CD4-positive, alpha-beta T cell treated with Interleukin-12 subunit alpha and Interleukin-12 subunit beta, for 1 hour (primary cell): ENCODE measurements around the gene MICAL2.

Source experiments
- DNase-seq: peaks from one replicate; pipeline ENCODE4 v3.0.0-alpha.2; 2020

Gene MICAL2

DNA sequence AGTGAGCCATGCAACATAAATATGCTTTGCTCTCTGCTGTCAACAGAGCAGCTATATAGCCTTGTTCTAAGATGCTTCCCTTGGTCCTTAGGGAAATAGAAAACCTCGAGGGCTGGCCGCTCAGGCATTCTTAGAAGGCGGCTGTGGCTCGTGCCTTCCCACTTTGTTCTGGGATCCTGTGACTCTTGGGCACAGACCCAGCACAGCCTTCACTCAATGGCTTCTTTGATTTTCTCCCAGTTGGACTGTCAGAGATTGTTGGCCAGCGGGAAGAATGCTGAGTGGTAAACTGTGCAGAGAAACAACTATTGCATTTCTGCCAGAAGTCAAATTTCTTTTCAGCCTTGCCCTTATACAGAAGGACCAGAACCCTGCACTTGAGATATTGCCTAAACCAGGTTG is 9.5 kb upstream of the MICAL2 start:
- DNase-seq: no peak

DNA sequence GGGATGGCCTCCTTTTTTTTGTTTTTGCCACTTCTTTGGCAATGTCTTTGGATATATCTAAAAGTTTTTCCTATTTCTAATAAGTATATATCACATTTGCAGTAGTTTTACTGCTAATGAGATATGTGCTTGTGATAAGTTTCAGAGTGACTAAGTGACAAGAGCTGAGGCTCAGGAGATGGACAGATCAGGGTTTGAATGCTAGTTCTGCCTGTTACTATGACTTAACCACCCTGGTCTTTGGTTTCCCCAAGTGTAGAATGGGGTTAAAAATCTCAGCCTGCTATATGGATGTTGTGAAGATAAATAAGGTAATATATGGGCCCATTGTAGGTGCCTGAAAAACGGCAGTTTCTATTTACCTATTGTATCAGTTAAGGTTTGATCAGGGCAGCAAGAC is 9.1 kb upstream of the MICAL2 start:
- no peak for DNase-seq

DNA sequence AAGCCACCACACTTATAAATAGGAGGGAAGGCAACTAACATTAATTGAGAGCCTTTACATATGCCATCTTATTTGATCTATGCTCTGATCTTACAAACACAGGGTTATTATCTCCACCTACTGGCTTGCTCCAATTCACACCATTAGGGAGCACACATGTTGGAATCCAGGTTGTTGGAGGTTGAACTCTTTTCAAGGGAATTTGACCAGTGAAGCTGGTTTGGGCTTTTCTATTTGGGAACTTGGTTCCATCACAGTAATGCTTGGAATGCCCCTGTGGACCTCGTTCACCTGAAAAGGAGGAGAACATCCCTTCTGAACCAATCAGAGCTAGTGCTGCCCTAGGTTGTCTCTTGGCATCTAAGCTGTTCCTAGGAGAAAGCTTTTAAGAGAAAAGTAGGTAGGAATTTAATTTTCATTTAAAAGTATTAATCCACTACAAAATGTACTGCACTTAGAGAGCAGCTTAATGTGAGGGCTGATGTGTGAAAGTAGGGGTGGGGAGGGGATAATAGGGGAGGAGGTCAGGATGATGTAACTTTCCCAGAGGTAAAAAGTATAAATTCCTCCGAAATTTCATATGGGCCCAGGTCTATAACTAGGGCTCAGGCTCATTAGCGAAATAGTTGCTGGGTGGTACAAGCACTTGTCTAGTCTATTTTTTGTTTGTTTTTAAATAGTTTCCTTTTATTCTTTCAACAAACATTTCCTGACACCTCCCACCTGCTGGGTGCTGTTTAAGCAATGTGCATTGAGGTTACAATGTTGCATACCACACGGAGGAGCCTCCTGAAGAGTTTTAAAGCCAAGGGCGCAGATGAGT is 7.6 kb upstream of the MICAL2 start:
- no peak for DNase-seq

DNA sequence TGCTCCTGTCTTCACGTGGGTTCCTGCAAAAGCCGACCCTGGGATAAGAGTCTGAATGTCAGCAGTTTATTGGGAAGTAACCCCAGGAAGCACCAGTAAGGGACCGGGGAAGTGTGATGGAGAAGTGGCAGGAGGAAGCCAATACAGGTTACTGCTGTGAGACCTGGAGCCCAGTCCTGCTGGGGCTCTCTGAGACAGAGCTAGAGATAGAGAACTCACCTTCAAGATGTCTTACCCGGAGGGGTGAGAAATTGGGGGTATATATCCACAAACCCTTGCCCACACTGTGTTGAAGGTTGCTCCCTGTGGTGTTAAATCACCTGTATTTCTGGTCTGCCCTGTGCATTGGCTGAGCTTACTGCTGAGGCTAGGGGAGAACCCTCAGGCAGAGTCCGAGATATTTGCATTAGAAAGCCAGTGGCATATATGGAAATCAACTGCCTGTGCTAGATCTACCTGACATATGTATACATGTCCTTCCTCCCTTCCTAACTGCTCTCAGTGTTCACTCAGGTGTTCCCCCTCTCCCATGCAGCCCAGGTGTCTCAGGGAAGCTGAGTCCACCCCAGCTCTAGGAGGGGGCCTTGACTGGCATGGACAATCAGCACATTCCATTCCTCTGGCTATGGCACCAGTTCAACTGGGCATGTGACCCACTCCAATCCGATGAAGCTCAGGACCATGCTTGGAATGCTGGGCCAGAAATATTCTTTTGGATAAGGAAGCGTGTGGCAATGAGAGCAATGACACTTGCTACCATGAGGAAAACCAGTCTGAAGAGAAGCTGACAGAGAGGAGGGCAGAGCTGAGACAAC is 6.8 kb upstream of the MICAL2 start:
- no peak for DNase-seq

DNA sequence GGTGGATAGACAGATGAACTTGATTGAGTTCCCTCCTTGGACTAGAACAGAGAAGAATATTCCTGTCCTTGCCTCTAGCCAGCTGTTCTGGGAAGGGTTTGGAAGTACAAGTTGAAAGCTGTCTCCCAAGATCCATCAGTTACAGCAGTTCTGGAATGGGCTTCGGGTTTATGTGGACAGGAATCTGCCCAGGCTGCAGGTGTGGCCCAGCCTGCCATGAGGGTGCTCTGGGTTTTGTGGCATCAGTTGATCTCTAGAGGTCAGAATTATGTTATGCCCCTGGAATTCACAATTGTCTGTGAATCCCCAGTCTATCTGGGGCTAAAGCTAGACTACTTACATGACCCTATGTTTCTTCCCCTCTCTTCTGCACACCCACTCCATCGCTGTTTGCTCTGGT is 4.9 kb upstream of the MICAL2 start:
- no peak for DNase-seq

DNA sequence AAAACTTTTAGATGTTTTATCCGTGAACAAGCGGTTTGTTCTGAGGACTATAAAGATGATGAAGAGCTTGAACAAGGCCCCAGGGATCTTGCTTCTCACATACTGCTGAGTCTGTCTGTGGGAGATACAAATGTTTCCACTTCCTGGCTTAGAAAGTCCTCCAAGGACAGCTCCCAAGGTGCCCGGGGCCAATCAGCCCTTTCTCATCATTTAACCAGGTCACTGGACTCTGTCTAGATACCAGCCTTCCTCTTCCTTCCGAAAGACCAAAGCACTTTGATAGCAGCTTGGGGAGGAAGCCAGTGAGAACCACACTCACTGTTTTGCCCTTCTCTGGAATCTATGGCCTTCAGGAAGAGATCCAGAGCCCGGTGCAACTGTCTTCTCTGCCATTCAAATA is 4.3 kb upstream of the MICAL2 start:
- no peak for DNase-seq

DNA sequence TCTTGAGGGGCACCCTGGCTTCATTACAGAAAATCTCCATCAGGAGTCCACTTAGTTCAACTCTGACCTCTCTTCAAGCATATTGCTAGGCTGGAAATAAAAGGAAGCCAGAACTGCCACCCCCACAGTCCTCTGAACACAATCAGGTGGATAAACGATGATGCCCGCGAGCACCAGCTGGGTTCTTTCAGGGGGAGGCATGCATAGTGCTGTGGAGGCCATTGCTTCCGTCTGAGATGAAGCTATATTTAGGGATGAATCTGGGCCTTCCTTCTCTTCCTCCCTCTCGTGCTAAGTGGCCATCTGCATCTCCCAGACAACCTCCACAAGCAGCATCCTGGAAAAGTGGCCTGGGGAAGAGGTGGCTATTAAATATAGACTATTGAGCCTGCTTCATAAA is 3.9 kb upstream of the MICAL2 start:
- no peak for DNase-seq

DNA sequence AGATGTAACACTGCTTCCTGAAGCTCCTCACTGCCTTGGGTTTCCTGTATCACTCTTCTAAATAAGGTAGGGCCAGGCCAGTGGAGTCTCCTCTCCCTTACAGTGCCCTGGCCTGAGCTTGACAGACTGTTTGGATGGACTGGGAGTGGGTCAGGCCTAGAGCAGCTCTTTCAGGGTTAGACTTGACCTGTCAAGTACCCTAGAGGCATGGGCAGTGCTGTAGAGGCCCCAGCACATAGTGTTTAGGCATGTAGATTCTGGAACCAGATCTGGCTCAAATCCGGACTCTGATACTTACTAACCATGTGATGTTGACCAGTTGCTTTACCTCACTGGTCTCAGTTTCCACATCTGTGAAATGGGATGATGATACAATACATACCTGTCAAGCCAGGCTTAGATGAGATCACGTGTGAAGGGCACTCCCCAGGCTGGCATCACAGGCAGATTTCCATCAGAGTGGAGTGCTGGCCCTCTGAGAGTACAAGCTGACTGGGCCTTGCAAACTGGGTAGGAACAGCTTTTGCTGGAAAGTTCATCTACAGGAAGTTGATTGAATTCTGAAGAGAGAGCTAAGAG is 1.4 kb upstream of the MICAL2 start:
- no peak for DNase-seq

DNA sequence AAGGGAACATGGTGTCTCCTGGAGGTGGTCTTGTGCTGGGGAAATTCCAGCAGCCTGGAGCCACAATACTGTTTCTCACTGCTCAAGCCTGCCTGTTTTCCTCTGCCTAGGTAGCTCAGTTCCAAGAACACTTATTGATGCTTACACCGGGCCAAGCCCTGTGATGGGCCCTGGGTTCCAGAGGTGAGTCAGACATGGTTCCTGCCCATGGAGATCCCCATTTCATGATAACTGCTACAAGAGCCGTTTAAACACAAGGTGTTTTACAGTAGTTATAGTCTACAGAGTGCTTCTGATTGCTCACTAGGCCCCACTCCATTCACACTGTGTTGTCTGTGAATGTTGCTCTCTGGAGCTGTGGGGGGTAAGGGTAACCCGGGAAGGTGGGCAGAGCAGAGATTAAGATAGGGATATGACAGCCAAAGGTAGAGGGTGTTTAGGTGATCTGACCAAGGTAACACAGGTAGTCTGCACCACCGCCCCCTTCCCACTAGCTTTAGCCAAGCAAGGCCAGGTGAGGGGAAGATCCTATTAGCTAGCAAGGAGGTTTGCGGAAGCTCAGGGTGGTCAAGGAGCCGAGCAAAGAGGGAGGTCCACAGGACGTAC is 696 bp upstream of the MICAL2 start:
- no peak for DNase-seq

DNA sequence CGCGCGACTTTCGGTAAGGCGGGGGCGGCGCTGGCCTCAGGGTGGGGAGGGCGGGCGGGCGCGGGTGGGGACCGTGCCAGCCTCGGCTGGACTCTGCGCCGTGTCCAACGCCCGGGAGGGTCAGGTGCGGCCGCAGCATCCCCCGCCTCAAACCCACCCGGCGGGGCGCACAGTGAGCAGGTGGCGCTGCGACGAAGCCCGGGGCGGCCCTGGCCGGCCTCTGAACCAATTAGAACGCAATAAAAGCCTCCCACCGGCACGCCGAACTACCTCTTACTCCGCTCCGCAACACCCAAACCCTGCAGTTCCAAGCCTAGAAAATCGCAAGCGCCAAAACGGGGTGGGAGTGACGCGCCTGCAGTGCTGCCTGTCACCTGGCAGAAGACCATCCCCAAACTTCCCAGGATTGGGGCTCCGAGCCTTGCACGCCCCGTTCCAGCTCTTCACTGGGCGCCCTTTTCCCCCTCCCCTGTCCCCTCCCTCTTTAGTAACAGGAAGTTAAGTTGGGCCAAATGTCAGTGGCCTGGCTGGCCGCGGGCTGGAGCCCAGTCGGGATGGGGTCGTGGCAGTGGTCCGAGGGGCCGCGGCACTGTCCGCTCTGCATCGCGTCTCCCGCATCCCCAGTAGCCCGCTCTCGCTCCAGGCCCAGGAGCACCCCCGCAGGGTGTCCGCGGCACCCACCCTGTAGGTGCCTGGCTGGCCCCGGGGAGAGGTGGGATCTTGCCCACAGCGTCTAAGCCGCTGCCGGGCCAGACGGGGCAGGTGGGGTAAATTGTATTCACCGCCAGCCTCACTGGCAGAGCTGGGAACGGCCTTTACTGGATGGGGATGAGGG is 541 bp downstream of the MICAL2 start:
- peak; percentile 23 for DNase-seq

DNA sequence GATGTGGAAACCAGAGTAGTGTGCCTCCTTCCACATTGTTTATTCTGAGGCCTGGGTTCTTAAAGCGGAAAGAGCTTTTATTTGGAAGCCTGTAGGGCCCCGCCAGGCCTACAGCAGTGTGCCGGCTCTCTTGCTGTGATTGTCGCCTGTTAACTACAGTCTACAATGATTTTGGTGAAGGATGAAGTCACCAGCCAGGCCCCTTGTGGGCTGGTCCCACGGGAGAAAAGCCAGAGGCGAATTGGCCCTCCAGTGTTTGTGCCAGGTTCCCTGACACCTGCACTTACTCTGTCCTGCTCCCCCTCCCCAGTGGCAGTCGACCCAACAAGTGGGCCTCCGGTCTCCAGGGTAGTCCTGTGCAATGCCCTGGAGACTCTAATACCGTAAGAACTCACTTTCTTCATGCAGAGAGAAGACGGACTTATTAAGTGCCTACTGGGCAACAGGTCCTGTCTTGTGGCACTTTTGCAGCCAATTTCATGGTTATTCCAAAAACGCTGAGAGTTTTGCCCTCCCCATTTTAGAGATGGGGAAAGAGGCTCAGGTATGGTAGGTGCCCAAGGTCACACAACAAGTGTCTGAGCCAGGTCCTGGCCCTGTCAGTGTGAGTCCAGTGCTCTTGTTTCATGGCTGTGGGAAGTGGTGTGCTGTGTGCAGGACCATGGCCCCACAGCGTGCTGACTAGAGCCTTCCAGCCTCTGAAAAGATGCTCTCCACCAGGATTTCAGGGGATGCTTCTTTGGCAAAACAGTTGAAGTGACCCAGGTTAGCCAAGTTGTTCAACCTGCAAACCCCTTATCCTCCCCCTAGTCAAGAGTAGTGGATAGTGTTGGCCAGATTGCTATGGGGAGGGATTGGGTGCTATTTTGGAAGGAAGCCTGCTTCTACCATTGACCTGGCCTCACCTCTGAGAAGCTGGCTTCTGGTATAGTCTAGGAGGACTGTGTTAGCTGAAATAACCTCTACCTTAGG is 1.4 kb downstream of the MICAL2 start:
- DNase-seq: no peak

DNA sequence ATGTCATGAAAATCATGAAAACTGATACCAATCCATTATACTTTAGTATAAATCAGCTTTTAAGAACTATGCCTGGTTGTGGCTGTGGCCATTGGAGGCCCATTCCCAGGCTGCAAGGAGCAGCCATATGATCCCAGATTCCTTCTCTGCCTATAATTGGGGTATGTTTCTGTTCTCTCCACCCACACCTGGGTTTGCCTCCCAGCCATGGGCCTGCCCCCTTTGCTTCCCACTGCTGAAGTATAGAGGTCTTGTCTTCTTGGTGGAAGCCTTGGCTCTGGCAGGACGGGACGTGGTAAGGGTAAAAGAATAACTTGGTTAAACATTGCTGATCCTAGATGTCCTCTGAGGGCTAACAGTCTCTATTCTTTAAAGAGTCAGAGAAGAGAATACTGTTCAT is 2.4 kb downstream of the MICAL2 start:
- no peak for DNase-seq

DNA sequence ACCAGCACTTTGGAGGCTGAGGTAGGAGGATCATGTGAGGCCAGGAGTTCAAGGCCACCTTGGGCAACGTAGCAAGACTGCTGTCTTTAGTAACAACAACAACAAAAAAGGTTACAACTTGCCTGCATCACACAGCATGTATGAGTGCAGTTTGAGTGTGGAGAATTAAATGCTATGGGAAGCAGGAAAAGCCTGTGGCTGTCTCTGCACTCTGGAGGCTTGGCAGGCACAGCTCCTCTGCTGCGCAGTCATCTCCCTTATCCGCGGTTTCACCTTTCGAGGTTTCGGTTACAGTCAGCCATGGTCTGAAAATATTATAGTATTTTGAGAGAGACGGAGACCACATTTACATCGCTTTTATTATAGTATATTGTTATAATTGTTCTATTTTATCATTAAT is 2.9 kb downstream of the MICAL2 start:
- DNase-seq: no peak

DNA sequence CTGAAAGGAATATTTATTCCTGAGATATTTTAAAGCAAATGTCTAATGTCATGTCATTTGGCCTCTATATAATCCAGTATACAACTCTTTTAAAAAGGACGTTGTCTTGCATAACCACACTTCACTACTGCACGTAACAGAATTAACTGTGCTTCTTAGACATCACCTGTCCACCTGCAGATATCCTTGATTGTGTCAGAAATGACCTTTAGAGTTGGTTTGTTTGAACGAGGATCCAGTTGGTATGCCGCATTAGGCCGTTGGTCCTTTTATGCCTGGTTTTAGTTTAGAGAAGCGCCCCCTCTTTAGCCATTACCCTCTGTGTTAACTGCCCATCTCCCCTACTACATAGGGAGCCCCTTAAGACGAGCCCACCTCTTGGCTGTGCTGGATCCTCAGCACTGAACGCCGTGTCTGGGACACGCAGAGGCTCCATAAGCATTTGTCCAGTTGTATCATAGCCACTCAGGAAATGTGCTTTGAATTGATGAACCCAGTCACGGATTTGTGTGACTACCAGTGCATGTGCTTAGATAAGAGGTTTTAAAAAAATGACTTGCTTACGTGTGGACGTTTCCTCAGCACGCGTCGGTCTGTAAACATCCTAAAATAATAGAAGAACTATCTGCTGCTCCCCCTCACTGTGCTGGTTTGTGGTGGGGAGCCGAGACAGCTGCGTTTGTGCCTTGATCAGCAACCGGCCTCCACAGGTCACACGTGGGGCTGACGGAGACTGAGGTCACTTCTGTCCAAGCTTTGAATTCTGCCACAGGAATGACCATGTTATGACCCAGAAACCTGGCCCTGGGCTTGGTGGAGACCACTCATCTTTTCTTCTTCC is 4.0 kb downstream of the MICAL2 start:
- no peak for DNase-seq

DNA sequence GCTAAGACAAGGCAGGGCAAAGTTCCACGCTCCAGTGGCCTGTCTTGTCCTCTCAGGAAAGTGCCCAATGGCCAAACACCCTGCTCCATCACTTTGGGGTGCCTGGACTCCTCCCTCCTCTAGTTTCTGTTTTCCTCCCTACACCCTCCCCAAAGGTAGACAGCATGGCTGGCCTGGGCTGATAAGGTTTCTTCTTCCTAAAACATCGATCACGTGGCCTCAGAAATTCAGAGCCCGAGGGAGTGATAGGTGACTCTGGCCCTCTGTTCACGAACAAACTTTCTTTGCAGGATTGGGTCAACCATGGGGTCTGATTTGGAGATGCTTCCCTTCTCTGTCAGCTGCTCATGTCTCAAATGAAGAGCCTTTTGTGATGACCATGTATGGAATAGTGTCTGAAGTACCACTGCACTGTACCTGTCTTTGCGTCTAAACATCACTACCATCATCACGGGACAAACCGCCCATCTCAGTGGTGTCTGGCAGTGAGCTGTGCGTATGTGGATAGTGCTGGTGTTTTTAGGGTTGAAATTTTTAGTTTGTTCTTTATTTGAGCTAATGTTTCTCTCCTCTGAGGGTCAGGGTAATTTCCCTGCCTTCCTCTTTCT is 6.1 kb downstream of the MICAL2 start:
- no peak for DNase-seq

DNA sequence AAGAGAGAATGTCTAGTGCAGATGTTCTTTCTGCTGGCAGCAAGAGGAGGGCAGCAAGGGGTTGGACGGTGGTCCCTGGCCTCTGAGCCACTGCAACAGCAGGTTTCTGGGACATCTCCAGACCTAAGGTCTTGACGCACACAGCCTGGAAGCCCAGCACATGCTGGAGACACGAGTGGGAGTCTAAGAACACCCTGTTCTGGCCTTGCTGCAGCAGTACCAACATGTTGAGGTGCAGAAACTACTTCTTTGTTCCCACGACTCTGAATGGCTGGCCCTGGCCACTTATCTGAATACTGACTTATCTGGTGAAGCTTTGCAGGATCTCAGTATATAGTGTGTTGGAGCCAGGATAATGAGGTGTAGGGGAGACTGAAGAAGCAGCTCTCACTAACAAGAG is 6.8 kb downstream of the MICAL2 start:
- DNase-seq: no peak

DNA sequence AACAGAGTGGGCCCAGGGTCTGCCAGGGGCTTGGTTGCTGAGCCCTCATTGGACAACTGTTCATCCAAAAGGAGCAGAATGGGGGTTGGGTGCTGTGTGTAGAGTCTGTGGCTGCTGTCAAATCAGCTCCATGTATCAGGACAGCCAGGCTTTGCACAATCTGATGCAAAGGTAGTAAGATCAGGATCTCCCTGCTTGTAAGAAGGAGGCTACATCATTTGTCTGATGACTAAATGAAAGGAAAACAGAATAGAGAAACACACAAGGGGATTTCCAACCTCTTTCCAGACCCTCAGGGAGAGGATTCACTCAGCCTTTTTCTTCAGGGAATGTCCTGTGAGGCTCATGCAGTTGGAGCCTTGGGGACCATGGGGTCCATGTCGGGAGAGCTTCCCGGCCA is 7.2 kb downstream of the MICAL2 start:
- no peak for DNase-seq

DNA sequence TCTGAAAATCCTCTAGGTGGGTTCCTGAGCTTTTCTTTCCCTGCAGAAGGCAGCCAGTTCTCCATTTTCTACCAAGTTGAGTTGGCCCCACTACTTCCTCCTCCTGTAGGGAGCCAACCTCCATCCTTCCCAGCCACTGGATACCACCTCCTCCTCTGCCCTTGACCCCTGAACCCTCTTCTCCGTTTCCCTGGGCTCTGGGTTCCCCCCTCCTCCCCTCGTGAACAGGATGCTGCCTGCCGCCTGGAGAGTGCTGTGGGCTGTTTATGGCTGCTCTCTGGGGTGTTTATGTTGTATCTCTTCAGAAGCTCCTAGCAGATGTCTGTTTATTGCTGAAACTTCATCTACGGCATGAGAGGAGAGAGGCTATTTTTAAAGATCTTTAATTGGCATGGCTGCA is 8.6 kb downstream of the MICAL2 start:
- no peak for DNase-seq

DNA sequence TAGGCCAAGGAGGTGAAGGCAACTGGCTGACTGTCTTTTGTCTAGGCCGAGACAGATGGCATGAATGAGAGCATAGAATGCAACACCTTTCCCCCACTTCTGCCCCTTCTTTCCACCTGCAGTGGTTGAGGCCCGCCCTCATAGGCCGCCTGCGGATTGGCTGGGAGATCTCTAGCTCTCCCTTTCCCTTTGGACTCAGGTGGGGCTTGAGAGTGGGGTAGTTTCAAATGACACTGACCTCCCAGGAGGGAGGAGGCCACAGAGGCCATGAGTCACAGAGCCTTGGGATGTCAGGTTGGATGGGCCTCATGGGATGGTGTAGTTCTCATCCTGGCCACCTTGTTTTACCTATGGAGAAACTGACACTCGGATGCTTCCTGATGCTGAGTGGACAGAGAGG is 9.1 kb downstream of the MICAL2 start:
- no peak for DNase-seq
